Measurements from ENCODE around the gene SUGCT.

SUGCT gene

DNA sequence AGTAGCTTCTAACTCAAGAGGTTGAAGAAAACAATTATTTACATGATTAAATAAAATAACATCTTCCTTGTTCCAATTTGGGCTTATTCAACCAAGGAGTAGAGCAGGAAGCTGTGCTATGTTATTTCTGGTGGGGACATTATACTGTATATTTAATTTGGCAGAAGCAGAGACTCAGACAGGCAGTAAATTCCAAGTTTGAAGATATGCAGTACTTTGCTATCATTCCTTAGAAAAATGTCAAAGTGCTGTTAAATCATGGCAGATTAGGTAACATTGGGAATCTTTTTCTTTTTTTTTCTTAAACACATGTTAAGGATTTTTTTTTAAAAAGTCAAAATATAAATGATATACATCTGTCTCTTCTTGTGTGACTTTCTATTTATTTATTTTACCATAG lies 190.1 kb downstream of the SUGCT start:
- Histone ChIP-seq H3K36me3 (ENCODE audit: control insufficient read depth in 2 of 2, insufficient read depth in 2 of 2, low read length in 2 of 2) (no peaks in the 10 kb centered on the region), H3K9me3 (ENCODE audit: control insufficient read depth in 2 of 2, low read length in 2 of 2) (no peaks in the 10 kb centered on the region), H3K27me3 (ENCODE audit: control insufficient read depth in 1 of 2, insufficient read depth in 2 of 2, low read length in 2 of 2) (no peaks in the 10 kb centered on the region), H3K4me3 (ENCODE audit: low read length in 2 of 2) (no peak overlapping the region), H3K4me1 (ENCODE audit: control insufficient read depth, insufficient read depth, low read length) (no peaks in the 10 kb centered on the region), H3K9ac (ENCODE audit: low read length in 2 of 2) (no peak overlapping the region), H3K27ac (ENCODE audit: low read length) (no peak overlapping the region)

DNA sequence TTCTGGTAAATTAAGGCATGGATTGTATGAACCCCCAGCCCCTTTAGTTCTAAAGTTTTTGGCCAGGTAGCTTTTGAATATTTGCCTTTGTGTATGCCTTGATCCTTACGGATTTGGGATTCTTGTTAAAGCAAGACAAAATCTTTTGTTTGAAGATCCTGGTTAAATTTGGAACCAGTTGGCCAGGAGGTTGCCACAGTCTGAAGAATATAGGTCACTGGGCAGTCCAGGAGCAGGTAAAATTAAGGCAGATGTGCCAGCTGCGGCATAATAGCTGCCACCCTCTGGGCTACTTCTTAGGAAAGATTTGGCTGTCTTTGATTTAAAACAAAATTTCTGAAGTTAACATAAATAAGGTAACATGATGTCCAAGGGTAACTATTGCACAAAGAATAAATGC lies 192.3 kb downstream of the SUGCT start:
- Histone ChIP-seq H3K9ac (ENCODE audit: low read length in 2 of 2) (no peak overlapping the region), H3K27ac (ENCODE audit: low read length) (no peak overlapping the region), H3K9me3 (ENCODE audit: control insufficient read depth in 2 of 2, low read length in 2 of 2) (no peaks in the 10 kb centered on the region), H3K27me3 (ENCODE audit: control insufficient read depth in 1 of 2, insufficient read depth in 2 of 2, low read length in 2 of 2) (no peaks in the 10 kb centered on the region), H3K4me3 (ENCODE audit: low read length in 2 of 2) (no peak overlapping the region), H3K4me1 (ENCODE audit: control insufficient read depth, insufficient read depth, low read length) (no peaks in the 10 kb centered on the region), H3K36me3 (ENCODE audit: control insufficient read depth in 2 of 2, insufficient read depth in 2 of 2, low read length in 2 of 2) (no peaks in the 10 kb centered on the region)

DNA sequence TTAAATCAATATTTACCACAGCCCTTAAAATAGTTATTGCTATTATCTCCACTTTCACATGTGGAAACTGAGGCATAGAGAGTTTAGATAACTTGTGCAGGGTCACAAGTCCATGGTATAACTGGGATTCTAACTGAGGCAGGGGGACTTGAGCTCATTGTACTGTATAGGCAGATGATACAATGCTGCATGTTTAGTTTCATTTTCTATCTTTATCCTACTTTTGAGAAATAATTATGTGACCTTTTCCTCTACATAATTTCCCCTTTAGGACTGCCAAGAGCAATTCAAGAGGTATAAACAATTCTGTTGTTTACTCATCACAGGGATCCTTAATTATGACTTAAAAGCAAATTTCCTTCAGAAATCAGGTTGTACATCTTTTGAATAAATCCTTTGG lies 193.1 kb downstream of the SUGCT start:
- Histone ChIP-seq H3K36me3 (ENCODE audit: control insufficient read depth in 2 of 2, insufficient read depth in 2 of 2, low read length in 2 of 2) (no peaks in the 10 kb centered on the region), H3K4me3 (ENCODE audit: low read length in 2 of 2) (no peak overlapping the region), H3K4me1 (ENCODE audit: control insufficient read depth, insufficient read depth, low read length) (no peaks in the 10 kb centered on the region), H3K27me3 (ENCODE audit: control insufficient read depth in 1 of 2, insufficient read depth in 2 of 2, low read length in 2 of 2) (no peaks in the 10 kb centered on the region), H3K9me3 (ENCODE audit: control insufficient read depth in 2 of 2, low read length in 2 of 2) (no peaks in the 10 kb centered on the region), H3K27ac (ENCODE audit: low read length) (no peak overlapping the region), H3K9ac (ENCODE audit: low read length in 2 of 2) (no peak overlapping the region)

DNA sequence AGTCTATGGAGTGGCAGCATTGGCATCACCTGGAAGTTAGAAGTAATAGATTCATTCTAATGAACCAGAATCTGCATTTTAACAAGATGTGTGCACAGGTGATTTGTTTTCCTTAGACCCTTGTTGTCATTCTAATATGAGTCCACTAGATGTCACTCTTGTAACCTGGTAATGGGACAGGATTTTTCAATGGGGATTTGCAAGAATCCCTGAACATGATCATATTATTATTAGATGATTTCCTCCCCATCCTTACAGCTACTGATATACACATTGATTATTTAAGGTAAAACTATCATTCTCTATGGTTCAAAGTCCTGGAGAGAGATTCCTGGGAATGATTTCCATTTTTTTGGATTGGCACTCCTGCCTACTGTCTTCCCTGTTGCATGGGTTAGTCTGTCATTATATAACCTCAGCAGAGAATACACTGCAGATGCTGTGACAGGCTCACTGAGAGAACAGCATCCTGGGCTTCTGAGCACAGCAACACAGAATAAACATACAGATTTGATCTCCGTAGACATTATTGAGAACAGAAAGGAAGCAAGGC lies 194.9 kb downstream of the SUGCT start:
- no peaks in the 10 kb centered on the region for H3K4me1 ChIP-seq (ENCODE audit: control insufficient read depth, insufficient read depth, low read length)
- H3K9me3 ChIP-seq (ENCODE audit: control insufficient read depth in 2 of 2, low read length in 2 of 2), result no peaks in the 10 kb centered on the region
- H3K9ac ChIP-seq (ENCODE audit: low read length in 2 of 2), result no peak overlapping the region
- H3K4me3 ChIP-seq (ENCODE audit: low read length in 2 of 2), result no peak overlapping the region
- H3K36me3 ChIP-seq (ENCODE audit: control insufficient read depth in 2 of 2, insufficient read depth in 2 of 2, low read length in 2 of 2), result no peaks in the 10 kb centered on the region
- no peak overlapping the region for H3K27ac ChIP-seq (ENCODE audit: low read length)
- H3K27me3 ChIP-seq (ENCODE audit: control insufficient read depth in 1 of 2, insufficient read depth in 2 of 2, low read length in 2 of 2), result no peaks in the 10 kb centered on the region

DNA sequence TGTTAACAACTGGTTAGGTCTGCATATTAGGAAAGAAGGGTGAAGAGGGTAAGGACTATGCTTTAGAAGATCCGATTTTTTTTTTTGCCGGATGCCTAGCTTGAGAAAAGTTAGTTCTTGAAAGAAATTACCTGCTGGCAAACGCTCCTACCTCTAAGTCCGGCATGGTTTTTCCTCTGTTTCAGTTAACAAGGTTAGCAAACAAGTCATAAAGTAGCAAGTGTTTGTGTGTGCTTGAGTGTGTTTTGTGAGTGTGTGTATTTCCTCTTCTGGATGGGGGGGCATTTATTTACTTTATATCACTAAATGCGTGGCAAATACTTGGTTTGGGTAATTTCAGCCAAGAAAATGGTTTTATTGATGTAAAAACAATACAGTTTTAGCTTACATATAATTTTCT lies 195.6 kb downstream of the SUGCT start:
- no peaks in the 10 kb centered on the region for H3K27me3 ChIP-seq (ENCODE audit: control insufficient read depth in 1 of 2, insufficient read depth in 2 of 2, low read length in 2 of 2)
- no peaks in the 10 kb centered on the region for H3K36me3 ChIP-seq (ENCODE audit: control insufficient read depth in 2 of 2, insufficient read depth in 2 of 2, low read length in 2 of 2)
- no peaks in the 10 kb centered on the region for H3K9me3 ChIP-seq (ENCODE audit: control insufficient read depth in 2 of 2, low read length in 2 of 2)
- H3K9ac ChIP-seq (ENCODE audit: low read length in 2 of 2), result no peak overlapping the region
- H3K27ac ChIP-seq (ENCODE audit: low read length), result no peak overlapping the region
- H3K4me1 ChIP-seq (ENCODE audit: control insufficient read depth, insufficient read depth, low read length), result no peaks in the 10 kb centered on the region
- no peak overlapping the region for H3K4me3 ChIP-seq (ENCODE audit: low read length in 2 of 2)

DNA sequence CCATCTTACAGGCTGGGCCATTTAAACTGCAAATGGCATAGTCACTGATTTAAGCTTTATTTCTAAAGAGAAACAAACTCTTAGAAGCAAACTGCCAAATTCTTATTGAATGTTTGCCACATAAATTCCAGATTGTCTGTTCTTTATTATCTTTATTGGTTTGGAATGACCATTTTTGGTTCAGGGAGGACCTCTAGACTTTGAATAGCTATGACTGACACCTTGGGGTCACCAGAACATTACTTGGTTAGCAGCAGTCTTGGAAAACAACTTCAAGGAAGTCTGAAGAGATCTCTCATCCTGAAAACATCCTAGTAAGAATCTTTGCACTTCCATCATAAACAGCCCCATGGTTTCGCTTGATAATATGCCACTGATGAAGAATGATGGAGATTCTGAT lies 197.1 kb downstream of the SUGCT start:
- no peak overlapping the region for H3K4me3 ChIP-seq (ENCODE audit: low read length in 2 of 2)
- no peaks in the 10 kb centered on the region for H3K4me1 ChIP-seq (ENCODE audit: control insufficient read depth, insufficient read depth, low read length)
- H3K9ac ChIP-seq (ENCODE audit: low read length in 2 of 2), result no peak overlapping the region
- H3K9me3 ChIP-seq (ENCODE audit: control insufficient read depth in 2 of 2, low read length in 2 of 2), result no peaks in the 10 kb centered on the region
- H3K27ac ChIP-seq (ENCODE audit: low read length), result no peak overlapping the region
- no peaks in the 10 kb centered on the region for H3K27me3 ChIP-seq (ENCODE audit: control insufficient read depth in 1 of 2, insufficient read depth in 2 of 2, low read length in 2 of 2)
- H3K36me3 ChIP-seq (ENCODE audit: control insufficient read depth in 2 of 2, insufficient read depth in 2 of 2, low read length in 2 of 2), result no peaks in the 10 kb centered on the region

DNA sequence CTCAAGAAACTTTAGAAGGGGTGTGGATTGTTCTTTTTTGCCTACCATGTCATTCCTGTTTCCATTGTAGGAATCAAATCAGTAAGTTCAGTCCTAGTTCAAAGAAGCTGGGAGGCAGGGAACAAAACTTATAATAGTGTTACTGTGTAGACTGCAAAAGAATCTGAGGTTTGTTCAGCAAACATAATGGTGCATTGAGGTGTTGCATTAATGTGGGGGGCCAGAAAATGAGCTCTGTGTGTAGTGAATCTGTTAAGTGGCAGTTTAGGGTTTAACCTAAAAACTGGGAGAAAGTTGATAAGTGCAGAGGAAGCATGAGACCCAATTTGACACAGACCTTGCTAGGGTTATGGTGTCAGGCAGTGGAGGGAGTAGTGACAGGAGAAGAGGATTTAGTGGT lies 197.7 kb downstream of the SUGCT start:
- Histone ChIP-seq H3K4me3 (ENCODE audit: low read length in 2 of 2) (no peak overlapping the region), H3K36me3 (ENCODE audit: control insufficient read depth in 2 of 2, insufficient read depth in 2 of 2, low read length in 2 of 2) (no peaks in the 10 kb centered on the region), H3K27me3 (ENCODE audit: control insufficient read depth in 1 of 2, insufficient read depth in 2 of 2, low read length in 2 of 2) (no peaks in the 10 kb centered on the region), H3K27ac (ENCODE audit: low read length) (no peak overlapping the region), H3K9me3 (ENCODE audit: control insufficient read depth in 2 of 2, low read length in 2 of 2) (no peaks in the 10 kb centered on the region), H3K9ac (ENCODE audit: low read length in 2 of 2) (no peak overlapping the region), H3K4me1 (ENCODE audit: control insufficient read depth, insufficient read depth, low read length) (no peaks in the 10 kb centered on the region)

DNA sequence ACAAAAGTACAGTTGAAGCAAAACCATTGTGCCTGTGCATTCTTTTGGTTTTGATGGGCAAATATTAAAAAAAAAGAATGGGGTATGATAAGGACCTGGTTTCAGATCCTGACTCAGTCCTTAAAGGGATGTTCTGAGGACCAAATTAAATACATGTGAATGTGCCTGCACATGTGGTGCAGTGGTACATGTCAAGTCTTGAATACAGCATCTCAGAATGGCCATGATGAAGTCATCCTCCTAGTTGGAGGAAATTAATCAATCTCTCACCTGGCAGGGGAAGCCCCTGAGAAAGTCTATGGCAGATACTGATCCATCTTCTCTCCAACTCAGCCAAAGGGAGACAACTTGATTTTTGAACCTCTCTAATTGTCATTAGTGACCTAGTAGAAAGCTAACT lies 207.0 kb downstream of the SUGCT start:
- no peaks in the 10 kb centered on the region for H3K27me3 ChIP-seq (ENCODE audit: control insufficient read depth in 1 of 2, insufficient read depth in 2 of 2, low read length in 2 of 2)
- H3K36me3 ChIP-seq (ENCODE audit: control insufficient read depth in 2 of 2, insufficient read depth in 2 of 2, low read length in 2 of 2), result no peaks in the 10 kb centered on the region
- H3K9ac ChIP-seq (ENCODE audit: low read length in 2 of 2), result no peak overlapping the region
- no peak overlapping the region for H3K27ac ChIP-seq (ENCODE audit: low read length)
- H3K9me3 ChIP-seq (ENCODE audit: control insufficient read depth in 2 of 2, low read length in 2 of 2), result peaks cover 0 to 3% of the 10 kb centered on the region in 2 donors
- H3K4me3 ChIP-seq (ENCODE audit: low read length in 2 of 2), result no peak overlapping the region
- H3K4me1 ChIP-seq (ENCODE audit: control insufficient read depth, insufficient read depth, low read length), result no peaks in the 10 kb centered on the region

DNA sequence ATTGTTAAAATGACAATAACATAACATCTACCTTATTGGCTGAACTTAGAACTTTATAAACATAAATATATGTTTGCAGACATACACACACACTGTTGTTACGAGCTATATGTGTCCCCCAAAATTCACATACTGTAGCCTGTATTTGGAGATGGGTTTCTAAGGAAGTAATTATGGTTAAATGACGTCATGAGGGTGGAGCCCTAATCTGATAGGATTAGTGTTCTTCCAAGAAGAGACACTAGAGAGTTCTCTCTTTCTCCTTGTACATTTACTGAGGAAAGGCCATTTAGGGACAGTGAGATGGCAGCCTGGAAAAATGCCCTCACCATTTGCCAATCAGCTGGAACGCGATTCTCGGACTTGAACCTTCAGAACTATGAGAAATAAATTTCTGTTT lies 211.7 kb downstream of the SUGCT start:
- Histone ChIP-seq H3K4me3 (ENCODE audit: low read length in 2 of 2) (no peak overlapping the region), H3K4me1 (ENCODE audit: control insufficient read depth, insufficient read depth, low read length) (no peaks in the 10 kb centered on the region), H3K27me3 (ENCODE audit: control insufficient read depth in 1 of 2, insufficient read depth in 2 of 2, low read length in 2 of 2) (no peaks in the 10 kb centered on the region), H3K36me3 (ENCODE audit: control insufficient read depth in 2 of 2, insufficient read depth in 2 of 2, low read length in 2 of 2) (no peaks in the 10 kb centered on the region), H3K27ac (ENCODE audit: low read length) (no peak overlapping the region), H3K9ac (ENCODE audit: low read length in 2 of 2) (no peak overlapping the region), H3K9me3 (ENCODE audit: control insufficient read depth in 2 of 2, low read length in 2 of 2) (no peaks in the 10 kb centered on the region)

DNA sequence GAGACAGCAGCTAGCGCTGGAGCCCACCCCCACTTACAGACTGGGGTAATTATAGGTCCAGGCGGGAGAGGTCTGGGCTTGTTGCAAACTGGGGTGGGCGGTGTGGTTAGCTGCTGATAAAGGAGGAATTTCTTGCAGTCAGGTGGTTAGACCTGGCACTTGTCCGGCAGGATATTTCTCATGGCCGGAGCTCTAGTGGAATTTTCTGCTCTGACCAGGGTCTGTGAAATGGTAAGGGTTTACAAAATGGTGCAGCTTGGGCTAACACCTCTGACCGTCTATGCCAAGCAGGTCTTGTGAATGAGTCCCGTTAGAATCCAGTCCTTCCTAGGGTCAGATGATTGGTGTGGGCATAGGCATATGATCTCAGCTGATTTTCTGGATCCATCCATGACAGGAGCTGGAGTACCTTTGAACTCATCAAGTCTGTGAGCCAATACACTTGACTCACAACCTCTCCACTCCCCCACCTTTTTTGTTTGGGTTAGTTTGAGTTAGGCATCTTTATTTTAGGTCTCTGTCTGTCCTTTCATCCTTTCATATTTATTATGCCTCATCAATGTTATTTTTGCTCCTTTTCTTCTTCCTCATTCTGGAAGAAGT lies 213.4 kb downstream of the SUGCT start:
- Histone ChIP-seq H3K36me3 (ENCODE audit: control insufficient read depth in 2 of 2, insufficient read depth in 2 of 2, low read length in 2 of 2) (no peaks in the 10 kb centered on the region), H3K4me1 (ENCODE audit: control insufficient read depth, insufficient read depth, low read length) (no peaks in the 10 kb centered on the region), H3K27ac (ENCODE audit: low read length) (no peak overlapping the region), H3K4me3 (ENCODE audit: low read length in 2 of 2) (no peak overlapping the region), H3K27me3 (ENCODE audit: control insufficient read depth in 1 of 2, insufficient read depth in 2 of 2, low read length in 2 of 2) (no peaks in the 10 kb centered on the region), H3K9me3 (ENCODE audit: control insufficient read depth in 2 of 2, low read length in 2 of 2) (no peaks in the 10 kb centered on the region), H3K9ac (ENCODE audit: low read length in 2 of 2) (no peak overlapping the region)

DNA sequence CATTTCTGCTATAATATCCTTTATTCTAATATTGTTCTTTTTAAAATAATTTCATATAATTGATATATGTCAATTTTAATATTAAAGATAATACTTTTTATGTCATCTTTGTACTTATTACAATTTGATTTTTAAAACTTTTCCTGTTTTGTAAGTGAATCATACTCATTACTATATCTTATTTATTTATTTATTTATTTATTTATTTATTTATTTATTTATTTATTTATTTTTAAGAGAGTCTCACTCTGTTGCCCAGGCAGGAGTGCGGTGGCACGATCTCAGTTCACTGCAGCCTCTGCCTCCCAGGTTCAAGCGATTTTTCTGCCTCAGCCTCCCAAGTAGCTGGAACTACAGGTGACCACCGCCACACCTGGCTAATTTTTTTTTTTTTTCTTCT lies 215.3 kb downstream of the SUGCT start:
- Histone ChIP-seq H3K27me3 (ENCODE audit: control insufficient read depth in 1 of 2, insufficient read depth in 2 of 2, low read length in 2 of 2) (no peaks in the 10 kb centered on the region), H3K4me1 (ENCODE audit: control insufficient read depth, insufficient read depth, low read length) (no peaks in the 10 kb centered on the region), H3K27ac (ENCODE audit: low read length) (no peak overlapping the region), H3K9me3 (ENCODE audit: control insufficient read depth in 2 of 2, low read length in 2 of 2) (no peaks in the 10 kb centered on the region), H3K36me3 (ENCODE audit: control insufficient read depth in 2 of 2, insufficient read depth in 2 of 2, low read length in 2 of 2) (no peaks in the 10 kb centered on the region), H3K4me3 (ENCODE audit: low read length in 2 of 2) (no peak overlapping the region), H3K9ac (ENCODE audit: low read length in 2 of 2) (no peak overlapping the region)
